KMS-11 (cell line): ENCODE measurements around the gene GRK1.

Experiments used
- H2AFZ ChIP-seq: fragments of 200-600 bp; sonication (generic); 2 replicates; pipeline ENCODE4 v1.6.1; 2016; ENCODE audit warnings: antibody characterized with exemption, mixed run types, low read depth
- H3K27ac ChIP-seq: fragments of 200-600 bp; sonication (generic); 2 replicates; pipeline ENCODE4 v1.6.1; 2016; ENCODE audit warnings: mild to moderate bottlenecking, mixed run types
- H3K27me3 ChIP-seq: fragments of 200-600 bp; sonication (generic); 2 replicates; pipeline ENCODE4 v1.6.1; 2017; ENCODE audit warnings: mild to moderate bottlenecking, low read depth, mixed run types, moderate library complexity; ENCODE audit not compliant: insufficient read depth
- H3K36me3 ChIP-seq: fragments of 200-600 bp; sonication (generic); 2 replicates; pipeline ENCODE4 v1.6.1; 2017; ENCODE audit warnings: mild to moderate bottlenecking, mixed run types; ENCODE audit not compliant: insufficient read depth
- H3K4me1 ChIP-seq: fragments of 200-600 bp; sonication (generic); 2 replicates; pipeline ENCODE4 v1.6.1; 2016; ENCODE audit warnings: mild to moderate bottlenecking, low read depth, mixed run types; ENCODE audit not compliant: poor library complexity, severe bottlenecking
- H3K4me2 ChIP-seq: fragments of 200-600 bp; sonication (generic); 2 replicates; pipeline ENCODE4 v1.7.0; 2016; ENCODE audit warnings: mild to moderate bottlenecking, mixed run types
- H3K4me3 ChIP-seq: fragments of 200-600 bp; sonication (generic); IDR thresholded peaks from 2 replicates; pipeline ENCODE4 v1.6.1; 2017; ENCODE audit warnings: low read depth, low read length, mixed read lengths; ENCODE audit not compliant: insufficient read depth
- H3K79me2 ChIP-seq: fragments of 200-600 bp; sonication (generic); 2 replicates; pipeline ENCODE4 v1.6.1; 2016; ENCODE audit warnings: low read depth, mixed run types; ENCODE audit not compliant: insufficient read depth
- H3K9ac ChIP-seq: fragments of 200-600 bp; sonication (generic); 2 replicates; pipeline ENCODE4 v1.6.1; 2016; ENCODE audit warnings: mild to moderate bottlenecking, mixed run types
- H4K20me1 ChIP-seq: fragments of 200-600 bp; sonication (generic); 2 replicates; pipeline ENCODE4 v1.6.1; 2016; ENCODE audit warnings: mild to moderate bottlenecking, mixed run types; ENCODE audit not compliant: insufficient read depth
- TF ChIP-seq, protein P1 (sequence below): fragments of 200-600 bp; sonication (generic); conservative IDR thresholded peaks from 2 replicates; pipeline ENCODE4 v1.6.1; 2017; ENCODE audit warnings: low read depth, mild to moderate bottlenecking, antibody characterized with exemption, low read length, moderate library complexity, mixed read lengths

GRK1 gene

GRCh38 chr13:113748862-113749451 is 81.9 kb downstream of the GRK1 start:
- H3K4me2 ChIP-seq = no peak overlapping the region
- H2AFZ ChIP-seq = no peak overlapping the region
- TF ChIP-seq, protein P1, sequence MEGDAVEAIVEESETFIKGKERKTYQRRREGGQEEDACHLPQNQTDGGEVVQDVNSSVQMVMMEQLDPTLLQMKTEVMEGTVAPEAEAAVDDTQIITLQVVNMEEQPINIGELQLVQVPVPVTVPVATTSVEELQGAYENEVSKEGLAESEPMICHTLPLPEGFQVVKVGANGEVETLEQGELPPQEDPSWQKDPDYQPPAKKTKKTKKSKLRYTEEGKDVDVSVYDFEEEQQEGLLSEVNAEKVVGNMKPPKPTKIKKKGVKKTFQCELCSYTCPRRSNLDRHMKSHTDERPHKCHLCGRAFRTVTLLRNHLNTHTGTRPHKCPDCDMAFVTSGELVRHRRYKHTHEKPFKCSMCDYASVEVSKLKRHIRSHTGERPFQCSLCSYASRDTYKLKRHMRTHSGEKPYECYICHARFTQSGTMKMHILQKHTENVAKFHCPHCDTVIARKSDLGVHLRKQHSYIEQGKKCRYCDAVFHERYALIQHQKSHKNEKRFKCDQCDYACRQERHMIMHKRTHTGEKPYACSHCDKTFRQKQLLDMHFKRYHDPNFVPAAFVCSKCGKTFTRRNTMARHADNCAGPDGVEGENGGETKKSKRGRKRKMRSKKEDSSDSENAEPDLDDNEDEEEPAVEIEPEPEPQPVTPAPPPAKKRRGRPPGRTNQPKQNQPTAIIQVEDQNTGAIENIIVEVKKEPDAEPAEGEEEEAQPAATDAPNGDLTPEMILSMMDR = no peak
- H3K27ac ChIP-seq = no peak overlapping the region
- H3K4me1 ChIP-seq = peaks cover 12% of the 10 kb centered on the region
- H3K9ac ChIP-seq = no peak overlapping the region
- H3K79me2 ChIP-seq = no peaks in the 10 kb centered on the region
- no peak overlapping the region for H3K4me3 ChIP-seq
- no peaks in the 10 kb centered on the region for H3K36me3 ChIP-seq
- H3K27me3 ChIP-seq = peaks cover 10% of the 10 kb centered on the region; the same call in 1 of the 2 replicates
- no peaks in the 10 kb centered on the region for H4K20me1 ChIP-seq

DNA sequence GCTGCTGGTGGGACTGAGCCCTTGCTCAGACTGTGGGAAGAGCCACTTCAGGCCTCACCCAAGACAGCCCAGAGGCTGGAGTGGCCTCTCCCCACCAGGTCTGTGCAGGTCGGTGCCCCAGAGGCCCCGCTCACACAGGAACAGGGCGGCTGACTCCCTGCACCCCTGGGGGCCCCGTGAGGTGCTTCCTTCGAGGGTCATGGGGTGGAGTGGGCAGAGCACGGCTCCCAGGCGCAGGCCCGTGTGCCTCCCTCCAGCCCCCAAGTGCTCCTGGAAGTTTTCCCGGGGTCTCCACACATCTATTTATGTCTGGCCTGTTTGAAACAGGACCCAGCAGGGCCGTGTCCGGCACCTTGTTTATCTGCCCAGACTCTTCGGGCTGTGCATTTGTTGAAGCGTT is 82.5 kb downstream of the GRK1 start:
- no peak overlapping the region for H3K4me2 ChIP-seq
- no peaks in the 10 kb centered on the region for H4K20me1 ChIP-seq
- H3K27ac ChIP-seq = no peak overlapping the region
- no peak overlapping the region for H3K4me3 ChIP-seq
- no peak overlapping the region for H3K9ac ChIP-seq
- H3K36me3 ChIP-seq = no peaks in the 10 kb centered on the region
- H2AFZ ChIP-seq = no peak overlapping the region
- no peaks in the 10 kb centered on the region for H3K79me2 ChIP-seq
- H3K27me3 ChIP-seq = peaks cover 10% of the 10 kb centered on the region; the same call in 1 of the 2 replicates
- peaks cover 6% of the 10 kb centered on the region for H3K4me1 ChIP-seq
- TF ChIP-seq, protein P1 = no peak

GRCh38 chr13:113749967-113750366 is 82.9 kb downstream of the GRK1 start:
- no peaks in the 10 kb centered on the region for H3K79me2 ChIP-seq
- TF ChIP-seq, protein P1 = no peak
- H4K20me1 ChIP-seq = no peaks in the 10 kb centered on the region
- H3K27me3 ChIP-seq = peaks cover 13% of the 10 kb centered on the region; the same call in 1 of the 2 replicates
- no peak overlapping the region for H3K4me2 ChIP-seq
- H2AFZ ChIP-seq = no peak overlapping the region
- H3K4me3 ChIP-seq = no peak overlapping the region
- no peaks in the 10 kb centered on the region for H3K36me3 ChIP-seq
- no peak overlapping the region for H3K9ac ChIP-seq
- peaks cover 1% of the 10 kb centered on the region for H3K4me1 ChIP-seq
- H3K27ac ChIP-seq = no peak overlapping the region

- Histone ChIP-seq H2AFZ (no peak overlapping the region), H3K79me2 (no peaks in the 10 kb centered on the region), H3K4me2 (no peak overlapping the region), H3K4me3 (no peak overlapping the region), H3K9ac (no peak overlapping the region), H4K20me1 (no peaks in the 10 kb centered on the region), H3K4me1 (no peaks in the 10 kb centered on the region), H3K27me3 (peaks cover 19% of the 10 kb centered on the region; the same call in 1 of the 2 replicates), H3K27ac (no peak overlapping the region), H3K36me3 (no peaks in the 10 kb centered on the region)
- TF ChIP-seq, protein P1 = no peak
Observed at GRCh38 chr13:113750554-113751399, 83.8 kb downstream of the GRK1 start.
